IMR-90 (cell line): ENCODE measurements around the gene EIF4E1B. TPM values are rescaled to one million over a fixed set of nuclear protein-coding genes. Genes with fewer than 3 reads are reported as not detected.

ENCODE experiments used
- ATAC-seq: fragments of 200-7000 bp; cut with Tn5 transposase; 2 replicates; pipeline ENCODE4 v1.9.1; 2020; ENCODE audit warnings: low read depth, mild to moderate bottlenecking, moderate library complexity
- BruUV-seq: library from RNA; stranded (reverse); fragments of 400-500 nt; replicated peaks from 2 replicates; lab custom pipeline; 2021; lab: Mats Ljungman, UMichigan
- CTCF ChIA-PET: fragments of 300-600 bp; formaldehyde crosslinking; extraction: SDS; loops from one replicate; lab custom pipeline; 2021; ENCODE audit warnings: antibody characterized with exemption; lab: Yijun Ruan, JAX
- POLR2A ChIA-PET: fragments of 300-600 bp; sonication (Branson Sonifier 250); formaldehyde crosslinking; loops from one replicate; lab custom pipeline; 2022; ENCODE audit warnings: antibody characterized with exemption; ENCODE audit not compliant: unreplicated experiment; lab: Charles Lee
- DNase-seq: peaks from one replicate; pipeline ENCODE4 v3.0.0; 2013
- H2AFZ ChIP-seq: replicated peaks from 2 replicates; pipeline ENCODE3; 2013; ENCODE audit warnings: low read length, mild to moderate bottlenecking; ENCODE audit not compliant: poor library complexity
- H2AK5ac ChIP-seq: 2 replicates; pipeline ENCODE4 v1.6.1; 2013; ENCODE audit warnings: low read depth, low read length, inconsistent platforms
- H2AK9ac ChIP-seq: replicated peaks from 2 replicates; pipeline ENCODE3; 2013; ENCODE audit warnings: mild to moderate bottlenecking, low read depth, low read length, moderate library complexity; ENCODE audit not compliant: poor library complexity
- H2BK120ac ChIP-seq: 2 replicates; pipeline ENCODE4 v1.6.1; 2013; ENCODE audit warnings: low read depth, low read length, inconsistent platforms
- H2BK15ac ChIP-seq: 3 replicates; pipeline ENCODE4 v1.6.1; 2013; ENCODE audit warnings: low read depth, low read length, inconsistent platforms
- H2BK20ac ChIP-seq: 2 replicates; pipeline ENCODE4 v1.6.1; 2013; ENCODE audit warnings: low read depth, mild to moderate bottlenecking, inconsistent platforms, low read length, moderate library complexity
- H2BK5ac ChIP-seq: 2 replicates; pipeline ENCODE4 v1.6.1; 2013; ENCODE audit warnings: mild to moderate bottlenecking, low read depth, low read length, inconsistent platforms; ENCODE audit not compliant: poor library complexity, severe bottlenecking
- H3K14ac ChIP-seq: replicated peaks from 2 replicates; pipeline ENCODE4 v1.6.1; 2013; ENCODE audit warnings: low read depth, low read length, inconsistent platforms
- H3K18ac ChIP-seq: 2 replicates; pipeline ENCODE4 v1.6.1; 2013; ENCODE audit warnings: low read depth, low read length, control low read depth
- H3K23ac ChIP-seq: 2 replicates; pipeline ENCODE4 v1.6.1; 2013; ENCODE audit warnings: low read depth, low read length, inconsistent platforms
- H3K27ac ChIP-seq: 2 replicates; pipeline ENCODE4 v1.5.1; 2013; ENCODE audit warnings: mild to moderate bottlenecking, control low read depth, low read length; ENCODE audit not compliant: insufficient read depth
- H3K27me3 ChIP-seq: 2 replicates; pipeline ENCODE4 v1.6.1; 2013; ENCODE audit warnings: low read length; ENCODE audit not compliant: control insufficient read depth, insufficient read depth
- H3K36me3 ChIP-seq: 2 replicates; pipeline ENCODE4 v1.6.1; 2013; ENCODE audit warnings: low read length, mixed read lengths; ENCODE audit not compliant: control insufficient read depth, insufficient read depth
- H3K4ac ChIP-seq: 2 replicates; pipeline ENCODE4 v1.6.1; 2013; ENCODE audit warnings: low read depth, low read length, inconsistent platforms
- H3K4me1 ChIP-seq: 2 replicates; pipeline ENCODE4 v1.6.1; 2013; ENCODE audit warnings: low read length, mixed read lengths; ENCODE audit not compliant: control insufficient read depth, insufficient read depth
- H3K4me2 ChIP-seq: 2 replicates; pipeline ENCODE4 v1.6.1; 2013; ENCODE audit warnings: low read depth, mild to moderate bottlenecking, control low read depth, low read length, moderate library complexity
- H3K4me3 ChIP-seq: 2 replicates; pipeline ENCODE4 v1.5.1; 2013; ENCODE audit warnings: low read depth, mild to moderate bottlenecking, control low read depth, low read length, moderate library complexity; ENCODE audit not compliant: insufficient read depth
- H3K56ac ChIP-seq: 2 replicates; pipeline ENCODE4 v1.6.1; 2013; ENCODE audit warnings: low read length, inconsistent platforms; ENCODE audit not compliant: insufficient read depth; ENCODE audit errors: extremely low read depth
- H3K79me1 ChIP-seq, 2 experiments: 2 replicates each; pipeline ENCODE4 v1.6.1; 2013; ENCODE audit warnings: low read length in 2 of 2, inconsistent platforms in 1 of 2, low read depth in 1 of 2
- H3K9ac ChIP-seq: 2 replicates; pipeline ENCODE4 v1.6.1; 2013; ENCODE audit warnings: low read depth, low read length, control low read depth
- H3K9me1 ChIP-seq: 2 replicates; pipeline ENCODE4 v1.6.1; 2013; ENCODE audit warnings: low read length, inconsistent platforms; ENCODE audit not compliant: insufficient read depth
- H3K9me3 ChIP-seq: 2 replicates; pipeline ENCODE4 v1.6.1; 2013; ENCODE audit warnings: low read length; ENCODE audit not compliant: control insufficient read depth, insufficient read depth
- H4K20me1 ChIP-seq: 2 replicates; pipeline ENCODE4 v1.6.1; 2013; ENCODE audit warnings: low read length, inconsistent platforms; ENCODE audit not compliant: insufficient read depth
- H4K5ac ChIP-seq: 2 replicates; pipeline ENCODE4 v1.6.1; 2013; ENCODE audit warnings: mild to moderate bottlenecking, low read depth, low read length, control low read depth
- H4K8ac ChIP-seq, 2 experiments: 2 replicates each; pipeline ENCODE4 v1.6.1; 2013; ENCODE audit warnings: low read depth in 2 of 2, low read length in 2 of 2, control low read depth in 1 of 2, inconsistent platforms in 1 of 2
- H4K91ac ChIP-seq: 2 replicates; pipeline ENCODE4 v1.6.1; 2013; ENCODE audit warnings: low read depth, low read length, inconsistent platforms; ENCODE audit not compliant: insufficient read depth
- BHLHE40 ChIP-seq: fragments of 150-350 bp; IDR thresholded peaks from 2 replicates; pipeline ENCODE4 v1.6.1; 2016; ENCODE audit warnings: mild to moderate bottlenecking, low read depth, low read length
- CEBPB ChIP-seq: IDR thresholded peaks from 2 replicates; pipeline ENCODE4 v1.6.1; 2012; ENCODE audit warnings: low read depth, low read length, improper control_type of control experiment
- CHD1 ChIP-seq: IDR thresholded peaks from 2 replicates; pipeline ENCODE4 v1.6.1; 2012; ENCODE audit warnings: low read depth, low read length, improper control_type of control experiment
- FOS ChIP-seq: fragments of 150-350 bp; IDR thresholded peaks from 2 replicates; pipeline ENCODE4 v1.6.1; 2016; ENCODE audit warnings: low read depth, low read length
- MAFK ChIP-seq: IDR thresholded peaks from 2 replicates; pipeline ENCODE4 v1.6.1; 2012; ENCODE audit warnings: low read depth, low read length, improper control_type of control experiment
- MAZ ChIP-seq: IDR thresholded peaks from 2 replicates; pipeline ENCODE4 v1.6.1; 2012; ENCODE audit warnings: low read depth, mild to moderate bottlenecking, low read length, improper control_type of control experiment, moderate library complexity, borderline replicate concordance
- MXI1 ChIP-seq: IDR thresholded peaks from 2 replicates; pipeline ENCODE4 v1.6.1; 2012; ENCODE audit warnings: low read depth, mild to moderate bottlenecking, low read length, moderate library complexity, borderline replicate concordance
- NFE2L2 ChIP-seq: fragments of 150-350 bp; IDR thresholded peaks from 2 replicates; pipeline ENCODE4 v1.6.1; 2016; ENCODE audit warnings: low read depth, mild to moderate bottlenecking, low read length
- POLR2A ChIP-seq: IDR thresholded peaks from 2 replicates; pipeline ENCODE4 v1.6.1; 2012; ENCODE audit warnings: mild to moderate bottlenecking, low read depth, low read length
- RAD21 ChIP-seq: IDR thresholded peaks from 2 replicates; pipeline ENCODE4 v1.6.1; 2012; ENCODE audit warnings: low read length, improper control_type of control experiment
- RCOR1 ChIP-seq: IDR thresholded peaks from 2 replicates; pipeline ENCODE4 v1.6.1; 2012; ENCODE audit warnings: mild to moderate bottlenecking, low read length, improper control_type of control experiment; ENCODE audit not compliant: insufficient replicate concordance
- RFX5 ChIP-seq: IDR thresholded peaks from 2 replicates; pipeline ENCODE4 v1.8.0; 2012; ENCODE audit warnings: low read depth, mild to moderate bottlenecking, low read length, moderate library complexity
- SMC3 ChIP-seq: fragments of 150-350 bp; IDR thresholded peaks from 2 replicates; pipeline ENCODE4 v1.6.1; 2016; ENCODE audit warnings: low read depth, mild to moderate bottlenecking, antibody characterized with exemption, low read length, moderate library complexity
- WGBS, 2 experiments: methylation state at CpG; one replicate each; pipeline versions ENCODE4 v1.1.5 to v1.1.7; 2013; ENCODE audit warnings: missing lambda C conversion rate in 2 of 2; ENCODE audit not compliant: insufficient read length in 1 of 2; ENCODE audit errors: extremely low coverage in 2 of 2; 5-methylcytosine and 5-hydroxymethylcytosine counted together
- dilution Hi-C: fragments of 300-500 bp; cut with HindIII; formaldehyde crosslinking; loops from one replicate; pipeline ENCODE4 v1.14.3; 2018; ENCODE audit warnings: low sequenced_read_pairs; ENCODE audit not compliant: unreplicated experiment
- in situ Hi-C: fragments of 300-500 bp; cut with MboI; formaldehyde crosslinking; loops from 3 replicates; pipeline ENCODE4 v1.14.3; 2019; ENCODE audit warnings: low sequenced_read_pairs, inconsistent platforms, mixed read lengths
- intact Hi-C: fragments of 100-400 bp; cut with micrococcal nuclease; formaldehyde crosslinking; loops from 2 replicates; pipeline ENCODE4 v1.10.0; 2022
- polyA plus RNA-seq, 3 experiments: library from polyadenylated mRNA; depleted of rRNA; stranded (reverse); fragments of >200 nt; gene quantifications; 2 replicates each; pipeline ENCODE4 v1.2.3, GENCODE V29; 2012; ENCODE audit warnings: low replicate concordance in 1 of 3
- total RNA-seq: library from RNA; depleted of rRNA; stranded (reverse); fragments of >200 nt; gene quantifications from 2 replicates; pipeline ENCODE4 v1.2.3, GENCODE V29; 2012
- TF ChIP-seq, protein P1 (sequence below): fragments of 150-350 bp; IDR thresholded peaks from 2 replicates; pipeline ENCODE4 v1.6.1; 2017; ENCODE audit warnings: mild to moderate bottlenecking, antibody characterized with exemption, low read length, low read depth
- TF ChIP-seq, protein P2 (sequence below): fragments of 150-350 bp; IDR thresholded peaks from 2 replicates; pipeline ENCODE4 v1.6.1; 2016; ENCODE audit warnings: low read depth, mild to moderate bottlenecking, low read length, moderate library complexity, borderline replicate concordance
- TF ChIP-seq, protein P3 (sequence below): conservative IDR thresholded peaks from 2 replicates; pipeline ENCODE4 v1.5.1; 2012; ENCODE audit warnings: mild to moderate bottlenecking, low read depth, low read length, improper control_type of control experiment

EIF4E1B gene
- total and polyA plus RNA-seq, 2 of the 4 experiments (the other 2 are of a cell fraction): not detected

DNA sequence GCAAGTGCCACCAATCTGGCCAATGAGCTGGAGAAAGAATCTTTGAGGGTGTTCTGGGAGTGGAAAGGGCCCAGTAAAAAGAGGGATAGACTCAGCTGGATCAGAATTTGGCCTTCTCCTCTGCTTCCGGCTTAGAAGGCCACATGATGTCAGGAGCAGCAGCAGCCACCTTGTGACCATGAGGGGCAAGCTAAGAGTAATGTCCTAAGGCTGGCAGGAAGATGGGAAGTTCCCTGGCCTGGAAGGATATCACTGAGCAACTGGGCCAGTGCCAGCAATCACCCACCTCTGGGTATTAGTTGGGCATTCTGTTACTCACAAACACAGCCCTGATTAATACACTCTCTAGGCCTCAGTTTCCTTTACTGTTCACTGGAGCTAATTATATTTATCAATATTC is 61.0 kb downstream of the EIF4E1B start:
- Histone ChIP-seq H3K4me2 (no peak overlapping the region), H2BK15ac (no peak overlapping the region), H3K79me1 (no peaks in the 10 kb centered on the region), H4K8ac (no peak overlapping the region), H3K23ac (no peak overlapping the region), H2BK120ac (no peak overlapping the region), H3K4ac (no peak overlapping the region), H4K20me1 (no peaks in the 10 kb centered on the region), H2AFZ (no peak overlapping the region), H2AK5ac (no peak overlapping the region), H3K9me3 (peaks cover 4% of the 10 kb centered on the region; the same call in 1 of the 2 replicates), H3K9me1 (no peaks in the 10 kb centered on the region), H2BK5ac (no peak overlapping the region), H3K27ac (no peak overlapping the region), H2BK20ac (no peak overlapping the region), H3K18ac (no peak overlapping the region), H3K27me3 (peaks cover 64% of the 10 kb centered on the region), H3K14ac (no peak overlapping the region), H2AK9ac (no peak overlapping the region), H3K56ac (no peak overlapping the region), H4K5ac (no peak overlapping the region), H3K9ac (no peak overlapping the region), H4K91ac (no peak overlapping the region), H3K4me1 (no peaks in the 10 kb centered on the region), H3K36me3 (no peaks in the 10 kb centered on the region), H3K4me3 (no peak overlapping the region)
- dilution Hi-C loops: no loop called here
- no CpG with 5 or more reads among the region's 1 CpG for WGBS, 2 experiments
- in situ Hi-C loops: no loop called here
- ChIA-PET CTCF (no interaction called here), POLR2A (no interaction called here)
- BruUV-seq: no TSS peak
- intact Hi-C loops: no loop called here
- TF ChIP-seq BHLHE40: no peak
- TF ChIP-seq, protein P1, sequence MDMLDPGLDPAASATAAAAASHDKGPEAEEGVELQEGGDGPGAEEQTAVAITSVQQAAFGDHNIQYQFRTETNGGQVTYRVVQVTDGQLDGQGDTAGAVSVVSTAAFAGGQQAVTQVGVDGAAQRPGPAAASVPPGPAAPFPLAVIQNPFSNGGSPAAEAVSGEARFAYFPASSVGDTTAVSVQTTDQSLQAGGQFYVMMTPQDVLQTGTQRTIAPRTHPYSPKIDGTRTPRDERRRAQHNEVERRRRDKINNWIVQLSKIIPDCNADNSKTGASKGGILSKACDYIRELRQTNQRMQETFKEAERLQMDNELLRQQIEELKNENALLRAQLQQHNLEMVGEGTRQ: no peak
- TF ChIP-seq RAD21: no peak
- TF ChIP-seq MXI1: no peak
- no peak for TF ChIP-seq MAZ
- TF ChIP-seq NFE2L2: no peak
- TF ChIP-seq FOS: no peak
- TF ChIP-seq RFX5: no peak
- TF ChIP-seq MAFK: no peak
- TF ChIP-seq RCOR1: no peak
- TF ChIP-seq, protein P2, sequence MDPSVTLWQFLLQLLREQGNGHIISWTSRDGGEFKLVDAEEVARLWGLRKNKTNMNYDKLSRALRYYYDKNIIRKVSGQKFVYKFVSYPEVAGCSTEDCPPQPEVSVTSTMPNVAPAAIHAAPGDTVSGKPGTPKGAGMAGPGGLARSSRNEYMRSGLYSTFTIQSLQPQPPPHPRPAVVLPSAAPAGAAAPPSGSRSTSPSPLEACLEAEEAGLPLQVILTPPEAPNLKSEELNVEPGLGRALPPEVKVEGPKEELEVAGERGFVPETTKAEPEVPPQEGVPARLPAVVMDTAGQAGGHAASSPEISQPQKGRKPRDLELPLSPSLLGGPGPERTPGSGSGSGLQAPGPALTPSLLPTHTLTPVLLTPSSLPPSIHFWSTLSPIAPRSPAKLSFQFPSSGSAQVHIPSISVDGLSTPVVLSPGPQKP: no peak
- TF ChIP-seq, protein P3, sequence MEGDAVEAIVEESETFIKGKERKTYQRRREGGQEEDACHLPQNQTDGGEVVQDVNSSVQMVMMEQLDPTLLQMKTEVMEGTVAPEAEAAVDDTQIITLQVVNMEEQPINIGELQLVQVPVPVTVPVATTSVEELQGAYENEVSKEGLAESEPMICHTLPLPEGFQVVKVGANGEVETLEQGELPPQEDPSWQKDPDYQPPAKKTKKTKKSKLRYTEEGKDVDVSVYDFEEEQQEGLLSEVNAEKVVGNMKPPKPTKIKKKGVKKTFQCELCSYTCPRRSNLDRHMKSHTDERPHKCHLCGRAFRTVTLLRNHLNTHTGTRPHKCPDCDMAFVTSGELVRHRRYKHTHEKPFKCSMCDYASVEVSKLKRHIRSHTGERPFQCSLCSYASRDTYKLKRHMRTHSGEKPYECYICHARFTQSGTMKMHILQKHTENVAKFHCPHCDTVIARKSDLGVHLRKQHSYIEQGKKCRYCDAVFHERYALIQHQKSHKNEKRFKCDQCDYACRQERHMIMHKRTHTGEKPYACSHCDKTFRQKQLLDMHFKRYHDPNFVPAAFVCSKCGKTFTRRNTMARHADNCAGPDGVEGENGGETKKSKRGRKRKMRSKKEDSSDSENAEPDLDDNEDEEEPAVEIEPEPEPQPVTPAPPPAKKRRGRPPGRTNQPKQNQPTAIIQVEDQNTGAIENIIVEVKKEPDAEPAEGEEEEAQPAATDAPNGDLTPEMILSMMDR: no peak
- TF ChIP-seq CHD1: no peak
- TF ChIP-seq POLR2A: no peak
- no peak for TF ChIP-seq SMC3
- no peak for TF ChIP-seq CEBPB
- ATAC-seq (no peak), DNase-seq (no peak)
